HS-5 (cell line): ENCODE measurements around the gene IL4R.
"Not testable (repeated sequence)": the region's sequence is repeated elsewhere in the genome, so short reads cannot be mapped to it uniquely, and the experiment has no call there.

Experiments
- DNase-seq: peaks from one replicate; pipeline ENCODE4 v3.0.0-alpha.2; 2012; ENCODE audit warnings: low read depth

IL4R gene

GRCh38 chr16:27313422-27314160 lies at the start of gene IL4R:
Gene IL4R (plus strand): TSS chr16:27313974. CDS start chr16:27340204, 26,230 bp downstream.
- no peak for DNase-seq

- no peak for DNase-seq
Measured at GRCh38 chr16:27264151-27264550, 49.6 kb upstream of the IL4R start.

DNA sequence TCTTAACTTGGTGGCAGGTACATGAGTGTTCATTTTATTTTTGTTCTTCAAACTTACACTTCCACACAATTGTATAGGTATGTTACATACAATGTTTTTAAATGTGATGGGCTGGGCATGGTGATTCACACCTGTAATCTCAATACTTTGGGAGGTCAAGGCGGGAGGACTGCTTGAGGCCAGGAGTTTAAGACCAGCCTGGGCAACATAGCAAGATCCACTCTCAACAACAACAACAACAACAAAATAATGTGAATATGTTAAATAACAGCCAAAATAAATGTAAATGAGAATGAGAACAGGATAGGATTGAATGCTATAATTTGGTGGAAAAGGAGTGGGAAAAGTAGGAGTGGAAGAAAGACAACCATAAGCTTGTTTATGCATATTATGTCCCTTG lies 47.8 kb upstream of the IL4R start:
- no peak for DNase-seq

GRCh38 chr16:27267037-27267677 lies 46.6 kb upstream of the IL4R start:
- DNase-seq: no peak

- peak; percentile 84 for DNase-seq
Measured at GRCh38 chr16:27268376-27269299, 45.1 kb upstream of the IL4R start, which contains the start of gene NSMCE1. Gene NSMCE1 (minus strand): TSS chr16:27268772. CDS start chr16:27257570, 11,202 bp downstream.

GRCh38 chr16:27269300-27270150 lies 44.2 kb upstream of the IL4R start:
- no peak for DNase-seq

DNA sequence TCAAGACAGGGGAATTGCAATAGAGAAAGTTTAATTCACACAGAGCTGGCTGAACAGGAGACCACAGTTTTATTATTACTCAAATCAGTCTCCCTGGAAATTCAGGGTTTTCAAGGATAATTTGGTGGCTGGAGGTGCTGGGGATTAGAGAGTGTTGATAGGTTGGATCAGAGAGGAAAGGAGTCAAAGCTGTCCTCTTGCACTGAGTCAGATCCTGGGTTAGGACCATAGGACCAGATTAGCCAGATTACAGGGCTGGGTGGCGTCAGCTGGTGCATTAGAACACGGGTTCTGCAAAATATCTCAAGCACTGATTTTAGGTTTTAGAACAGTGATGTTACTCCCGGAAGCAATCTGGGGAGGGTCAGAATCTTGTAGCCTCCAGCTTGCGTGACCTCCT lies 43.4 kb upstream of the IL4R start:
- DNase-seq: no peak

DNA sequence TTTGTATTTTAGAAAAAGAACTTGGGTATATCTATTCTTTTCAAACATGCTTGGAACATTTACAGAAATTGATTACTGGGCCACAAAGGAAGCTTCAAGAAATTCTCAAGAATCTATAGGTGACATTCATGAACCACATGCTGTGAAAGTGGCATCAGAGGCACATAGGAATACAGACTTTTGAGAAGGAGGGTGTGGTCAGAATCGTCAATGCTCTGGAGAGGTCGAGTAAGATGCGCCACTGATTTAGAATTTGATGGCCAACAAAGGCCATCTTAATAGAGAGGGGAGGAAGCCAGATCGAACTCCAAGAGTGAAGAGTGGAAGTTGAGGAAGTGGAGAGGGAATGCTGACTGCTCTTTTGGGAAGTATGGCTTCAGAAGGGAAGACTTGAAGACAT lies 41.7 kb upstream of the IL4R start:
- DNase-seq: no peak

DNA sequence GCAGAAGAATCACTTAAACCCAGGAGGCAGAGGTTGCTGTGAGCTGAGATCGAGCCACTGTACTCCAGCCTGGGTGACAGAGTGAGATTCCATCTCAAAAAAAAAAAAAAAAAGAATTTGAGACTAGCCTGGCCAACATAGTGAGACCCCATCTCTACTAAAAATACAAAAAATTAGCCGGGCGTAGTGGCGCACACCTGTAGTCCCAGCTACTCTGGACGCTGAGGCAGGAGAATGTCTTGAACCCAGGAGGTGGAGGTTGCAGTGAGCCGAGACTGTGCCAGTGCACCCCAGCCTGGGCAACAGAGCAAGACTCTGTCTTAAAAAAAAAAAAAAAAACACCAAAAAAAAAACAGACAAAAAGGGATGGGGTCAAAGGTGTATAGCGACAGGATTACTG lies 41.1 kb upstream of the IL4R start:
- DNase-seq: not testable (repeated sequence)

- DNase-seq: no peak
Measured at GRCh38 chr16:27273330-27273669, 40.5 kb upstream of the IL4R start.

DNA sequence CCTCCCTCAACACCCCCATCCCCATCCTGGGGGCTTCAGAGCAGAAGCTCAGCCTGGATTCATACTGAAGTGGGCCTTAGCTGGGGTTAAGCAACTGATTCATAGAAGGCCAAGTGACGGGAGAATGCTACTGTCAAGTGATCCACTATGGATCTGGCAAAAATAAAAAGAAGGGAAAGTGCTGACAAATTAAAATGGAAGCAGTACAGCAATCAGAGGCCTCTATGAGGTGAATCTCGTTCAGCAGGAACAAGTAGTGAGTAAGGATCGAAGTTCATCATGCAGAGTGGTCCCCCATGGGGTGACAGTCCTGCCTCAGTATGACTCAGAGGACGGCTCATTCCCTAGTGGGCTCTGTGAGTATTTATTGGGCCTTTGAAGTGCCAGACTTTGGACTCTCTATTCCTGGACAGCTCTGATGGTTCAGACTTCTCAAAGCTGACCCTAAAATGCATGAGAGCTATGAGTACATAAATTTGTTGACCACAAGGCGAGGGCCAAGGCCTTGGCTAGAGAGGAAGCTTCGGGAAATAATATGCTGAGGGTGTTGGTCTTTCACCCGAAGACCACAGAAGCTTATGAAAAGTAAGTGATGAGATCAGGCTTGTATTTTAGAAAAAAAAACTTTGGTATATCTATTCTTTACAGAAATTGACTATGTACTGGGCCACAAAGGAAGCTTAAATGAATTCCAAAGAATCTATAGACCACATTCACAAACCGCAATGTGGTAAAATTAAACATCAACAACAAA lies 39.9 kb upstream of the IL4R start:
- DNase-seq: no peak

DNA sequence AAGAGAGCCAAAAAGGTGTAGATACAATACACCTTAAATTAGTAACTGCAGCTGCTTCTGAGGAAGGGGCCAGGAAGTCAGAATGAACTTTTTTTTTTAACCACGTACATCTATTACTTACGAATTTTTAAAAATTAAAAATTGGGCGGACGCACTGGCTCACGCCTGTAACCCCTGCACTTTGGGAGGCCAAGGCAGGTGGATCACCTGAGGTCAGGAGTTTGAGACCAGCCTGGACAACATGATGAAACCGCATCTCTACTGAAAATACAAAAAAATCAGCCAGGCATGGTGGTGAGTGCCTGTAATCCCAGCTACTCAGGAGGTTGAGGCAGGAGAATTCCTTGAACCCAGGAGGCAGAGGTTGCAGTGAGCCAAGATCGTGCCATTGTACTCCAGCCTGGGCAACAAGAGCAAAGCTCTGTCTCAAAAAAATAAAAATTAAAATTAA lies 39.3 kb upstream of the IL4R start:
- not testable (repeated sequence) for DNase-seq

DNA sequence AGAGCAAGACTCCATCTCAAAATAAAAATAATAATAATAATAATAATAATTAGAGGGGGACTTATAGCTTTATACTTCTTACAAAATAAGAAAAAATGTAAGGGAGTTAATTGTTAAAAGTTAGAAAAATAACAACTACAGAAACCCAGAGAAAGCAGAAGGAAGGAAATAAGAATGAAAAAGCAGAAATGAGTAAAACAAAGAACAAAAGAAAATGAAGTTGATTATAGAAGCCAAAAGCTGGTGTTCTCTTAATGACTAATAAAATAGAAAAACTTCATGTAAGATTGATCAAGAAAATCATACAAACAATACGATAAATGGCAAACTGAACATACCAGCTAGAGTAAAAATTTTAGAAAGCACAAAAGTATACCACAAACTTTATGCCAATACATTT lies 38.4 kb upstream of the IL4R start:
- no peak for DNase-seq

- no peak for DNase-seq
Measured at GRCh38 chr16:27281243-27281642, 32.5 kb upstream of the IL4R start.

GRCh38 chr16:27284865-27285675 lies 28.7 kb upstream of the IL4R start:
- DNase-seq: no peak

- DNase-seq: no peak
Measured at GRCh38 chr16:27285676-27286196, 28.0 kb upstream of the IL4R start.

GRCh38 chr16:27286451-27286850 lies 27.3 kb upstream of the IL4R start:
- DNase-seq: peak; percentile 93

- DNase-seq: no peak
Measured at GRCh38 chr16:27287051-27287811, 26.5 kb upstream of the IL4R start.

GRCh38 chr16:27287887-27288286 lies 25.9 kb upstream of the IL4R start:
- DNase-seq: no peak
